Hepatocyte (in vitro differentiated cells): Measurements from ENCODE around the gene FAAH2. TPM values are rescaled to one million over a fixed set of nuclear protein-coding genes. Genes with fewer than 3 reads are reported as not detected.
A peak's percentile ranks its signal among the peaks of the same experiment; 100 is the strongest.
"Not testable (repeated sequence)": the region's sequence is repeated elsewhere in the genome, so short reads cannot be mapped to it uniquely, and the experiment has no call there.

Source experiments
- DNase-seq: peaks from one replicate; pipeline ENCODE4 v3.0.0-alpha.2; 2016; ENCODE audit warnings: low spot score
- H2AFZ ChIP-seq: fragments of 200-600 bp; sonication (generic); 2 replicates; pipeline ENCODE4 v1.6.0; 2016; ENCODE audit warnings: antibody characterized with exemption, mild to moderate bottlenecking
- H3K27ac ChIP-seq: fragments of 200-600 bp; sonication (generic); 2 replicates; pipeline ENCODE4 v1.5.1; 2016; ENCODE audit warnings: mild to moderate bottlenecking
- H3K27me3 ChIP-seq: fragments of 200-600 bp; sonication (generic); 2 replicates; pipeline ENCODE4 v1.6.1; 2016
- H3K36me3 ChIP-seq: fragments of 200-600 bp; sonication (generic); replicated peaks from 2 replicates; pipeline ENCODE4 v1.5.1; 2016; ENCODE audit warnings: low read depth; ENCODE audit not compliant: insufficient read depth
- H3K4me1 ChIP-seq: fragments of 200-600 bp; sonication (generic); 2 replicates; pipeline ENCODE4 v1.5.1; 2016; ENCODE audit warnings: mild to moderate bottlenecking, moderate library complexity; ENCODE audit not compliant: insufficient read depth
- H3K4me2 ChIP-seq: fragments of 200-600 bp; sonication (generic); 2 replicates; pipeline ENCODE4 v1.6.0; 2016
- H3K4me3 ChIP-seq: fragments of 200-600 bp; sonication (generic); 2 replicates; pipeline ENCODE4 v1.5.1; 2016; ENCODE audit warnings: mild to moderate bottlenecking
- H3K79me2 ChIP-seq: fragments of 200-600 bp; sonication (generic); 2 replicates; pipeline ENCODE4 v1.6.0; 2017; ENCODE audit warnings: mild to moderate bottlenecking
- H3K9me2 ChIP-seq: fragments of 200-600 bp; sonication (generic); replicated peaks from 2 replicates; pipeline ENCODE4 v1.6.0; 2017; ENCODE audit warnings: mild to moderate bottlenecking; ENCODE audit not compliant: insufficient read depth
- H3K9me3 ChIP-seq: fragments of 200-600 bp; sonication (generic); 2 replicates; pipeline ENCODE4 v1.5.1; 2016; ENCODE audit warnings: low read depth, mild to moderate bottlenecking
- H4K20me1 ChIP-seq: fragments of 200-600 bp; sonication (generic); 2 replicates; pipeline ENCODE4 v1.6.0; 2016; ENCODE audit warnings: mild to moderate bottlenecking; ENCODE audit not compliant: insufficient read depth, poor library complexity, severe bottlenecking
- EZH2 ChIP-seq: fragments of 200-600 bp; sonication (generic); IDR thresholded peaks from 2 replicates; pipeline ENCODE4 v1.6.1; 2016; ENCODE audit warnings: antibody characterized with exemption, mild to moderate bottlenecking, borderline replicate concordance
- EZH2phosphoT487 ChIP-seq: fragments of 200-600 bp; sonication (generic); IDR thresholded peaks from one replicate; pipeline ENCODE4 v1.6.1; 2018; ENCODE audit warnings: antibody characterized with exemption, mild to moderate bottlenecking, low read depth, moderate library complexity; ENCODE audit not compliant: unreplicated experiment, severe bottlenecking
- WGBS: methylation state at CpG from one replicate; pipeline ENCODE4 v1.1.6; 2016; ENCODE audit warnings: low lambda C conversion rate; ENCODE audit errors: missing lambda C conversion rate; 5-methylcytosine and 5-hydroxymethylcytosine counted together
- polyA plus RNA-seq: library from polyadenylated mRNA; unstranded; fragments of >200 nt; fragmentation: Nextera tagmentation; extraction: Ambion mirVana; gene quantifications from 2 replicates; pipeline ENCODE4 v1.2.1, GENCODE V29; 2016
- total RNA-seq: library from RNA; depleted of rRNA; stranded (reverse); fragments of >200 nt; gene quantifications from 2 replicates; pipeline ENCODE4 v1.2.3, GENCODE V29; 2014
- TF ChIP-seq, protein P1 (sequence below): fragments of 200-600 bp; sonication (generic); IDR thresholded peaks from 2 replicates; pipeline ENCODE4 v1.5.1; 2016; ENCODE audit warnings: antibody characterized with exemption, mild to moderate bottlenecking; ENCODE audit not compliant: poor library complexity

FAAH2 gene
- total and polyA plus RNA-seq, 2 experiments from 2014 or later, result 7.5 to 10.1 TPM

DNA sequence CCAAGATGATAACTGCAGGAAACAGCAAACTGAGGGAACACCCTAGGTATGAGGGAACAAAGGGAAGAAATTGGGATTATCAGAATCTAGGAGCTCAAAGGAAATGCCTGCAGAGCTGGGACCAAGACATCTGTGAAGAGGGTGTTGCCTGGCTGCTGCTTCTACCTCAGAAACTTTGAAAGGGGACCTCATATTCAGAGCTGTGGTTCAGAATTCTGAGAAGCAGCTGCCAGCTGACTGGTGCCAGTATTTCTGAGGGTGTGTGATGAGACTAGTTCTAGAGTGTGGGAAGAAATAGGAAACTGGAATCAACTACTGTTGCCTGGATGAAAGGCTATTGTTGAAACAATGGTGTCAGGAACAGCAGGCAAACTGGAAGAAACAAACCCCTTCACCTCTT lies 8.5 kb downstream of the FAAH2 start:
- Histone ChIP-seq H3K79me2 (peaks cover under 1% of the 10 kb centered on the region), H3K4me2 (no peak overlapping the region), H4K20me1 (no peaks in the 10 kb centered on the region), H2AFZ (no peak overlapping the region), H3K36me3 (no peaks in the 10 kb centered on the region), H3K27me3 (no peaks in the 10 kb centered on the region), H3K9me3 (no peaks in the 10 kb centered on the region), H3K9me2 (no peaks in the 10 kb centered on the region), H3K27ac (no peak overlapping the region), H3K4me1 (no peaks in the 10 kb centered on the region), H3K4me3 (no peak overlapping the region)
- no peak for DNase-seq
- TF ChIP-seq, protein P1, sequence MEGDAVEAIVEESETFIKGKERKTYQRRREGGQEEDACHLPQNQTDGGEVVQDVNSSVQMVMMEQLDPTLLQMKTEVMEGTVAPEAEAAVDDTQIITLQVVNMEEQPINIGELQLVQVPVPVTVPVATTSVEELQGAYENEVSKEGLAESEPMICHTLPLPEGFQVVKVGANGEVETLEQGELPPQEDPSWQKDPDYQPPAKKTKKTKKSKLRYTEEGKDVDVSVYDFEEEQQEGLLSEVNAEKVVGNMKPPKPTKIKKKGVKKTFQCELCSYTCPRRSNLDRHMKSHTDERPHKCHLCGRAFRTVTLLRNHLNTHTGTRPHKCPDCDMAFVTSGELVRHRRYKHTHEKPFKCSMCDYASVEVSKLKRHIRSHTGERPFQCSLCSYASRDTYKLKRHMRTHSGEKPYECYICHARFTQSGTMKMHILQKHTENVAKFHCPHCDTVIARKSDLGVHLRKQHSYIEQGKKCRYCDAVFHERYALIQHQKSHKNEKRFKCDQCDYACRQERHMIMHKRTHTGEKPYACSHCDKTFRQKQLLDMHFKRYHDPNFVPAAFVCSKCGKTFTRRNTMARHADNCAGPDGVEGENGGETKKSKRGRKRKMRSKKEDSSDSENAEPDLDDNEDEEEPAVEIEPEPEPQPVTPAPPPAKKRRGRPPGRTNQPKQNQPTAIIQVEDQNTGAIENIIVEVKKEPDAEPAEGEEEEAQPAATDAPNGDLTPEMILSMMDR, result no peak
- no peak for TF ChIP-seq EZH2phosphoT487
- TF ChIP-seq EZH2, result no peak

DNA sequence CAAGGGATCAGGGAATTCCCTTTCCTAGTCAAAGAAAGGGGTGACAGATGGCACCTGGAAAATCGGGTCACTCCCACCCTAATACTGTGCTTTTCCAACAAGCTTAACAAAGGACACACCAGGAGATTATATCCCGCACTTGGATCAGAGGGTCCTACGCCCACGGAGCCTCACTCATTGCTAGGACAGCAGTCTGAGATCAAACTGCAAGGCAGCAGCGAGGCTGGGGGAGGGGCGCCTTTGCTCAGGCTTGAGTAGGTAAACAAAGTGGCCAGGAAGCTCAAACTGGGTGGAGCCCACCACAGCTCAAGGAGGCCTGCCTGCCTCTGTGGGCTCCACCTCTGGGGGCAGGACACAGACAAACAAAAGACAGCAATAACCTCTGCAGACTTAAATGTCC lies 9.2 kb downstream of the FAAH2 start:
- H2AFZ ChIP-seq, DNase-seq, H3K4me3 ChIP-seq, H3K4me1 ChIP-seq, H3K36me3 ChIP-seq, H3K9me2 ChIP-seq, H3K4me2 ChIP-seq, H3K9me3 ChIP-seq, H4K20me1 ChIP-seq, H3K27ac ChIP-seq, H3K79me2 ChIP-seq, H3K27me3 ChIP-seq: not testable (repeated sequence)
- WGBS, result 94% methylated on average over 6 of the region's 6 CpGs

DNA sequence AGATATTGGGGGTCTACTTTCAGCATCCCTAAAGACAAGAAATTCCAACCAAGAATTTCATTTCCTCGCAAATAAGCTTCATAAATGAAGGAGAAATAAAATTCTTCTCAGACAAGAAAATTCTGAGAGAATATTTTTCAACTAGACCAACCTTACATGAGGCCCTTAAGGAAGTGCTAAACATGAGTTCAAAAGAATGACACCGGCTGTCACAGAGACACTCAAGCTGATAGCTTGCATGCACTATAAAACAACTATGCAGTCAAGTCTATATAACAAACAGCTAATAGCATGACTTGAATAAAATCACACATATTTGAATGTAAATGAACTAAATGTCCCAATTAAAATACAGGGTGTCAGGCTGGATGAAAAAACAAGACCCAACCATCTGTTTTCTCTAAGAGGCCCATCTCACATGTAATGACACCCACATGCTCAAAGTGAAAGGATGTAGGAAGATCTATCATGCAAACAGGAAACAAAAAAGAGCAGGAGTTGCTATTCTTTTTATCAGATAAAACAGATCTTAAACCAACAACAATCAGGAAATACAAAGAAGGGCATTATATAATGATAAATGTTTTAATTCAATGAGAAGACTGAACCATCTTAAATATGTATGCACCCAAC lies 27.2 kb downstream of the FAAH2 start:
- H3K9me2 ChIP-seq, result no peaks in the 10 kb centered on the region
- TF ChIP-seq, protein P1, result no peak
- TF ChIP-seq EZH2, result no peak
- TF ChIP-seq EZH2phosphoT487, result no peak
- no peaks in the 10 kb centered on the region for H4K20me1 ChIP-seq
- no peaks in the 10 kb centered on the region for H3K4me1 ChIP-seq
- H3K27ac ChIP-seq, result no peak overlapping the region
- DNase-seq, result no peak
- H2AFZ ChIP-seq, result no peak overlapping the region
- peaks cover 8% of the 10 kb centered on the region for H3K9me3 ChIP-seq
- H3K4me3 ChIP-seq, result no peak overlapping the region
- no peak overlapping the region for H3K4me2 ChIP-seq
- WGBS, result 96% methylated on average over 2 of the region's 2 CpGs
- H3K36me3 ChIP-seq, result no peaks in the 10 kb centered on the region
- no peaks in the 10 kb centered on the region for H3K27me3 ChIP-seq
- H3K79me2 ChIP-seq, result no peaks in the 10 kb centered on the region

DNA sequence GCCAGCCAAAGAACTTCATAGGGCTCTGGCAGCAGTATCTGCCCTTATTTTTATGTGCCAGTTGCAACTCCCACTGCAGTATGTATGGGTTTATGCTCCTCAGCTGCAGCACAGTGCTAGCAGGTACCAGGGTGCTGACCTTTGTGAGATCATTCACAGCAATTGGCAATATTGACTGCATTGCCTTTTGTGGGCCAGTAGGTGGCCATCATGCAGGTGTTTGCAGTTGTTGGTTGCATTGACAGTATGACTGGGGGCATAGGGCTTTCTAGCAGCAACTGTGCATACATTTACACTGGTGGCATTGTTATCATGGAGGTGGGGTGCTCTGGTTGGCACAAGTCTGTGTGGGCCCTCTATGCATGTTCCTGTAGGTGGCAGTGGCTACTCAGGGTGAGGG lies 42.5 kb downstream of the FAAH2 start:
- Histone ChIP-seq H2AFZ (no peak overlapping the region), H3K27me3 (no peaks in the 10 kb centered on the region), H3K4me3 (no peak overlapping the region), H3K9me2 (no peaks in the 10 kb centered on the region), H4K20me1 (no peaks in the 10 kb centered on the region), H3K36me3 (no peaks in the 10 kb centered on the region), H3K4me1 (no peaks in the 10 kb centered on the region), H3K9me3 (no peaks in the 10 kb centered on the region), H3K79me2 (no peaks in the 10 kb centered on the region), H3K4me2 (no peak overlapping the region), H3K27ac (no peak overlapping the region)
- no peak for DNase-seq
- TF ChIP-seq EZH2, result no peak
- TF ChIP-seq, protein P1, result no peak
- TF ChIP-seq EZH2phosphoT487, result no peak

DNA sequence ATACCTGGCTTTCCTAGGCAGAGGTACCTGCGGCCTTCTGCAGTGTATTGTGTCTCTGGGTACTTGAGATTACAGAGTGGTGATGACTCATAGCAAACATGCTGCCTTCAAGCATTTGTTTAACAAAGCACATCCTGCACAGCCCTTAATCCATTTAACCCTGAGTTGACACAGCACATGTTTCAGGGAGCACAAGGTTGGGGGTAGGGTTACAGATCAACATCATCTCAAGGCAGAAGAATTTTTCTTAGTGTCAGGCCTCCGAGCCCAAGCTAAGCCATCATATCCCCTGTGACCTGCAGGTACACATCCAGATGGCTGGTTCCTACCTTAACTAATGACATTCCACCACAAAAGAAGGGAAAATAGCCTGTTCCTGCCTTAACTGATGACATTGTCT lies 49.3 kb downstream of the FAAH2 start:
- 30% methylated on average over 2 of the region's 2 CpGs for WGBS
- peak overlapping the region; percentile 57 for H3K27ac ChIP-seq
- H3K9me3 ChIP-seq, H3K27me3 ChIP-seq, H2AFZ ChIP-seq, H3K79me2 ChIP-seq, H3K9me2 ChIP-seq, H3K36me3 ChIP-seq, H3K4me2 ChIP-seq, H4K20me1 ChIP-seq, H3K4me1 ChIP-seq, H3K4me3 ChIP-seq: not testable (repeated sequence)
- DNase-seq, result peak; percentile 22
